Transverse colon (tissue), 3 donors: ENCODE results near the gene NR3C1.

Source experiments
- POLR2A ChIP-seq: fragments of 450-650 bp; IDR thresholded peaks from one replicate; pipeline ENCODE4 v1.6.1; 2016; ENCODE audit warnings: antibody characterized with exemption, mild to moderate bottlenecking, moderate library complexity
- TF ChIP-seq, protein P1 (sequence below), 5 experiments: fragments of 200-600 bp in 3 of 5; fragments of 450-650 bp in 2 of 5; sonication (generic) in 3 of 5; IDR thresholded peaks; 1 replicate in 2 of 5; 2 replicates in 3 of 5; pipeline ENCODE4 v1.5.1; 2016 to 2017; ENCODE audit warnings: antibody characterized with exemption in 5 of 5, inconsistent platforms in 3 of 5, mild to moderate bottlenecking in 2 of 5, moderate library complexity in 1 of 5

DNA sequence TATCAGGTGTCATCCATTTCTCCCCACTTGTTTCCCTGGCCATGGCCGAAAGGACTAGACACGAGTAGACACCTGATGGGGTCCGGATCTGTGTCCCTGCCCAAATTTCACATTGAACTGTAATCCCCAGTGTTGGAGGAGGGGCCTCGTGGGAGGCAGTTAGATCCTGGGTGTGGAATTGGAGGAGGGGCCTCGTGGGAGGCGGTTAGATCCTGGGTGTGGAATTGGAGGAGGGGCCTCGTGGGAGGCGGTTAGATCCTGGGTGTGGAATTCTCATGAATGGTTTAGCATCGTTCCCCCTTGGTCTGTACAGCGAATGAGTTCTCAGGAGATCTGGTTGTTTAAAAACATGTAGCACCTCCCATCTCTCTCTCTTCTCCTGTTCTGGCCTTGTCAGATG is 165.8 kb downstream of the NR3C1 start:
- TF ChIP-seq, protein P1, sequence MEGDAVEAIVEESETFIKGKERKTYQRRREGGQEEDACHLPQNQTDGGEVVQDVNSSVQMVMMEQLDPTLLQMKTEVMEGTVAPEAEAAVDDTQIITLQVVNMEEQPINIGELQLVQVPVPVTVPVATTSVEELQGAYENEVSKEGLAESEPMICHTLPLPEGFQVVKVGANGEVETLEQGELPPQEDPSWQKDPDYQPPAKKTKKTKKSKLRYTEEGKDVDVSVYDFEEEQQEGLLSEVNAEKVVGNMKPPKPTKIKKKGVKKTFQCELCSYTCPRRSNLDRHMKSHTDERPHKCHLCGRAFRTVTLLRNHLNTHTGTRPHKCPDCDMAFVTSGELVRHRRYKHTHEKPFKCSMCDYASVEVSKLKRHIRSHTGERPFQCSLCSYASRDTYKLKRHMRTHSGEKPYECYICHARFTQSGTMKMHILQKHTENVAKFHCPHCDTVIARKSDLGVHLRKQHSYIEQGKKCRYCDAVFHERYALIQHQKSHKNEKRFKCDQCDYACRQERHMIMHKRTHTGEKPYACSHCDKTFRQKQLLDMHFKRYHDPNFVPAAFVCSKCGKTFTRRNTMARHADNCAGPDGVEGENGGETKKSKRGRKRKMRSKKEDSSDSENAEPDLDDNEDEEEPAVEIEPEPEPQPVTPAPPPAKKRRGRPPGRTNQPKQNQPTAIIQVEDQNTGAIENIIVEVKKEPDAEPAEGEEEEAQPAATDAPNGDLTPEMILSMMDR (IDR thresholded peaks at IDR 0.05), result no peak
- TF ChIP-seq POLR2A, result no peak
